Duodenal mucosa (tissue), 2 donors: Measurements from ENCODE around the gene HES5.
A peak's percentile ranks its signal among the peaks of the same experiment; 100 is the strongest.

Source experiments
- H3K27ac ChIP-seq: one replicate; pipeline ENCODE4 v1.7.0; 2013; ENCODE audit warnings: low read depth, low read length
- H3K27me3 ChIP-seq, 2 donors: one replicate each; pipeline ENCODE4 v1.7.0; 2013; ENCODE audit warnings: low read length in 2 of 2, control low read depth in 1 of 2; ENCODE audit not compliant: insufficient read depth in 2 of 2, control insufficient read depth in 1 of 2
- H3K36me3 ChIP-seq, 2 donors: one replicate each; pipeline ENCODE4 v1.7.0; 2013; ENCODE audit warnings: low read length in 2 of 2, control low read depth in 1 of 2; ENCODE audit not compliant: insufficient read depth in 2 of 2, control insufficient read depth in 1 of 2
- H3K4me1 ChIP-seq, 2 donors: one replicate each; pipeline ENCODE4 v1.7.0; 2013; ENCODE audit warnings: low read length in 2 of 2, control low read depth in 1 of 2; ENCODE audit not compliant: insufficient read depth in 2 of 2, control insufficient read depth in 1 of 2
- H3K4me3 ChIP-seq, 2 donors: one replicate each; pipeline ENCODE4 v1.7.0; 2013; ENCODE audit warnings: low read length in 2 of 2, low read depth in 1 of 2
- H3K9ac ChIP-seq, 2 donors: one replicate each; pipeline ENCODE4 v1.7.0; 2013; ENCODE audit warnings: low read length in 2 of 2, low read depth in 1 of 2
- H3K9me3 ChIP-seq, 2 donors: one replicate each; pipeline ENCODE4 v1.7.0; 2013; ENCODE audit warnings: low read length in 2 of 2, control low read depth in 1 of 2; ENCODE audit not compliant: control insufficient read depth in 1 of 2

The HES5 gene

GRCh38 chr1:2561446-2561845, 31.4 kb upstream of the HES5 start:
- Histone ChIP-seq H3K4me3 (no peak overlapping the region), H3K9me3 (no peaks in the 10 kb centered on the region), H3K27me3 (no peaks in the 10 kb centered on the region), H3K4me1 (peaks cover 26 to 40% of the 10 kb centered on the region in 2 donors), H3K27ac (no peak overlapping the region), H3K9ac (no peak overlapping the region), H3K36me3 (peaks cover 40 to 52% of the 10 kb centered on the region in 2 donors)

GRCh38 chr1:2560299-2561073, 30.4 kb upstream of the HES5 start:
- H3K9me3 ChIP-seq: no peaks in the 10 kb centered on the region
- H3K9ac ChIP-seq: no peak overlapping the region
- no peak overlapping the region for H3K27ac ChIP-seq
- no peaks in the 10 kb centered on the region for H3K27me3 ChIP-seq
- peaks cover 26 to 42% of the 10 kb centered on the region in 2 donors for H3K4me1 ChIP-seq
- H3K36me3 ChIP-seq: peaks cover 40 to 52% of the 10 kb centered on the region in 2 donors
- H3K4me3 ChIP-seq: no peak overlapping the region

- no peak overlapping the region for H3K4me3 ChIP-seq
- H3K4me1 ChIP-seq: peaks cover 24 to 45% of the 10 kb centered on the region in 2 donors
- no peak overlapping the region for H3K27ac ChIP-seq
- H3K9me3 ChIP-seq: no peaks in the 10 kb centered on the region
- peaks cover 40 to 52% of the 10 kb centered on the region in 2 donors for H3K36me3 ChIP-seq
- H3K9ac ChIP-seq: no peak overlapping the region
- no peaks in the 10 kb centered on the region for H3K27me3 ChIP-seq
Observed at GRCh38 chr1:2559509-2560298, 29.6 kb upstream of the HES5 start.

- Histone ChIP-seq H3K27me3 (no peaks in the 10 kb centered on the region), H3K4me3 (no peak overlapping the region), H3K27ac (no peak overlapping the region), H3K36me3 (peaks cover 40 to 52% of the 10 kb centered on the region in 2 donors), H3K4me1 (peaks cover 24 to 49% of the 10 kb centered on the region in 2 donors), H3K9ac (peak overlapping the region in 1 of 2 donors; percentile 10), H3K9me3 (no peaks in the 10 kb centered on the region)
Observed at GRCh38 chr1:2558861-2559260, 28.8 kb upstream of the HES5 start.

GRCh38 chr1:2558420-2558819, 28.4 kb upstream of the HES5 start:
- no peaks in the 10 kb centered on the region for H3K27me3 ChIP-seq
- peaks cover 38 to 52% of the 10 kb centered on the region in 2 donors for H3K36me3 ChIP-seq
- H3K4me1 ChIP-seq: peaks cover 24 to 52% of the 10 kb centered on the region in 2 donors
- peak overlapping the region in 1 of 2 donors; percentile 98 for H3K4me3 ChIP-seq
- H3K9ac ChIP-seq: peak overlapping the region; percentile 99 to 100
- H3K27ac ChIP-seq: no peak overlapping the region
- no peaks in the 10 kb centered on the region for H3K9me3 ChIP-seq

- Histone ChIP-seq H3K36me3 (peaks cover 36 to 47% of the 10 kb centered on the region in 2 donors), H3K4me3 (peak overlapping the region; percentile 96 to 98), H3K9ac (peak overlapping the region; percentile 99 to 100), H3K9me3 (no peaks in the 10 kb centered on the region), H3K4me1 (peaks cover 24 to 52% of the 10 kb centered on the region in 2 donors), H3K27me3 (no peaks in the 10 kb centered on the region), H3K27ac (peak overlapping the region; percentile 99)
Observed at GRCh38 chr1:2557482-2558400, 27.7 kb upstream of the HES5 start.

- Histone ChIP-seq H3K4me3 (peak overlapping the region; percentile 96 to 98), H3K27me3 (no peaks in the 10 kb centered on the region), H3K9me3 (no peaks in the 10 kb centered on the region), H3K4me1 (peaks cover 24 to 52% of the 10 kb centered on the region in 2 donors), H3K27ac (peak overlapping the region; percentile 99), H3K9ac (peak overlapping the region; percentile 99 to 100), H3K36me3 (peaks cover 30 to 38% of the 10 kb centered on the region in 2 donors)
Observed at GRCh38 chr1:2556678-2557481, 26.8 kb upstream of the HES5 start.

GRCh38 chr1:2556277-2556677, 26.2 kb upstream of the HES5 start, which contains the start of gene TNFRSF14:
TNFRSF14 (plus strand) TSS chr1:2556371; CDS start chr1:2556665, 294 bp downstream.
- Histone ChIP-seq H3K9me3 (no peaks in the 10 kb centered on the region), H3K4me3 (peak within 1 kb of the TSS; percentile 96 to 98), H3K36me3 (peaks cover 24 to 32% of the 10 kb centered on the region in 2 donors), H3K9ac (peak within 1 kb of the TSS; percentile 99 to 100), H3K4me1 (peaks cover 24 to 52% of the 10 kb centered on the region in 2 donors), H3K27ac (peak within 1 kb of the TSS; percentile 99), H3K27me3 (no peaks in the 10 kb centered on the region)
